Measurements from ENCODE around the gene SNAPC1. TPM values are rescaled to one million over a fixed set of nuclear protein-coding genes. Genes with fewer than 3 reads are reported as not detected.
"Not testable (repeated sequence)": the region's sequence is repeated elsewhere in the genome, so short reads cannot be mapped to it uniquely, and the experiment has no call there.

SNAPC1 gene
- total RNA-seq, 2 experiments from 2014 or later: 9.1 TPM

DNA sequence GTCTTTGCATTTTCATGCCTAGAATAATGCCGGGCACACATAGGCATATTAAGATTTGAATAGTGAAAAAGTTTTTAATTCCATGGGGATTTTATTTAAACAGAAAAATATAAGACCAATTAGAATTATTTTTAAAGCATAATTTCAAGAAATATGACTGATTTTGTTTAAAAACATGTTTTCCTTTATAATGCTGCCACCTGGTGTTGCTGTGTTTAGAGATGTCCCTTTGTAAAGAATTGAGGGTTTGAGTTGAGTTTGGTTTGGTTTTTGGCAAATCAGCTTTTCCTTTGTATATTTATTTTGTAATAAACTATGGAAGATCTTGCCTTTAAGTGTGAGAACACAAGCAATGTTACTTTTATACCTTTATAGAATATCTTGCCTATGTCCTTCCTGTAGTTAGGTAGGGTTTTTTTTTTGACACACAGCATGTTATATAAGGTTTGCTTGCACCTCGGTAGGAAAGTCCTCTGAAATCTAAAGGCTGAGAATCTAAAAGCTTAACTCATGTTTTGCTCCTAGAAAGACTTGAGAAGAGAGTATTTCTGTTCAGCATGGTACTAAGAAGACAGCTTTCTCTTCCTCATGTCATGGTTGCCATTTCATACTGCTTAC, 31.4 kb upstream of the SNAPC1 start:
- DNase-seq: no peak
- POLR2A ChIA-PET: no interaction called here

DNA sequence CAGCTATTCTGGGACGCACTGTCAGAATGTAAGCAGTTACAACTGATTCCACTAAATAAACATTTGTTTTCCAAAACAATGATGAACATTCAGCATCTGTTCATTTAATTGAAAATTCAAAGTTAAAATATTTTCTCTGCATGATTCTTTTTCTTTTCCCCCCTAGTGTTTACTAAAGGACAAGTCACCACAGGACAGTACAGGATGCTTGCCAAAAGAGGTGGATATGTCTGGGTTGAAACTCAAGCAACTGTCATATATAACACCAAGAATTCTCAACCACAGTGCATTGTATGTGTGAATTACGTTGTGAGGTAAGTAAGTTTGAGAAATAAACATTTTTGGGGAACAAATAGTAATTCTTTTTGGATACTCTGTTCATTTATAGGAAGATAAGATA, 28.2 kb upstream of the SNAPC1 start:
- intact Hi-C loops (cut with micrococcal nuclease): loop anchor here (2.0 kb wide), 1 partner anchor 15 kb away; no protein-coding TSS in a partner anchor
- CTCF ChIA-PET: interaction anchor here (1.3 to 1.7 kb wide), 3 partner anchors 9 to 104 kb away, joined by 3 to 5 read pairs (median 4); no protein-coding TSS in a partner anchor
- Mint-ChIP-seq H3K36me3 (peaks cover 80% of the 10 kb centered on the region), H3K27ac (no peak overlapping the region), H3K27me3 (no peaks in the 10 kb centered on the region), H3K4me1 (ENCODE audit: low read depth) (peaks cover 34% of the 10 kb centered on the region), H3K9me3 (no peaks in the 10 kb centered on the region), H3K4me3 (no peak overlapping the region)
- no peak for DNase-seq
- POLR2A ChIA-PET: interaction anchor here (1.4 kb wide), 1 partner anchor 8 kb away, joined by 3 read pairs; no protein-coding TSS in a partner anchor

More for the DNA sequence above, 31.4 kb upstream of the SNAPC1 start:
- Mint-ChIP-seq H3K27me3 (no peaks in the 10 kb centered on the region), H3K36me3 (peaks cover 85% of the 10 kb centered on the region), H3K27ac (peak overlapping the region; percentile 28), H3K4me1 (ENCODE audit: low read depth) (peaks cover 51% of the 10 kb centered on the region), H3K4me3 (no peak overlapping the region), H3K9me3 (no peaks in the 10 kb centered on the region)
- intact Hi-C loops (cut with micrococcal nuclease): loop anchor here (2.0 kb wide), 1 partner anchor 270 kb away; no protein-coding TSS in a partner anchor
- CTCF ChIA-PET: interaction anchor here (0.7 to 3.2 kb wide), 7 partner anchors 12 to 269 kb away, joined by 3 to 16 read pairs (median 4); partner anchors contain the start of gene HIF1A

DNA sequence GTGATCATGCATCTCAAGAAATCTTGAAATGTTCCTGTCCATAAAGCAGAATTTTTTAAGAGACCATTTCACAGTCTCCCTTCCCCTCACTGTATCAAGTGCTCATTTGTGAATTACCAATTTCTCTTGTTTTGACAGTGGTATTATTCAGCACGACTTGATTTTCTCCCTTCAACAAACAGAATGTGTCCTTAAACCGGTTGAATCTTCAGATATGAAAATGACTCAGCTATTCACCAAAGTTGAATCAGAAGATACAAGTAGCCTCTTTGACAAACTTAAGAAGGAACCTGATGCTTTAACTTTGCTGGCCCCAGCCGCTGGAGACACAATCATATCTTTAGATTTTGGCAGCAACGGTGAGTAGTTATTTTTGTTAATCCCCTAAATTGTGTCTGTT, 25.5 kb upstream of the SNAPC1 start:
- intact Hi-C loops (cut with micrococcal nuclease): no loop called here
- H3K27me3 Mint-ChIP-seq: no peaks in the 10 kb centered on the region
- POLR2A ChIA-PET: interaction anchor here (0.7 kb wide), 1 partner anchor 19 kb away, joined by 3 read pairs; no protein-coding TSS in a partner anchor
- H3K9me3 Mint-ChIP-seq: no peaks in the 10 kb centered on the region
- H3K4me3 Mint-ChIP-seq: no peak overlapping the region
- no peak for DNase-seq
- CTCF ChIA-PET: no interaction called here
- H3K36me3 Mint-ChIP-seq: peaks cover 77% of the 10 kb centered on the region
- H3K4me1 Mint-ChIP-seq (ENCODE audit: low read depth): peaks cover 18% of the 10 kb centered on the region
- H3K27ac Mint-ChIP-seq: peak overlapping the region; percentile 54

DNA sequence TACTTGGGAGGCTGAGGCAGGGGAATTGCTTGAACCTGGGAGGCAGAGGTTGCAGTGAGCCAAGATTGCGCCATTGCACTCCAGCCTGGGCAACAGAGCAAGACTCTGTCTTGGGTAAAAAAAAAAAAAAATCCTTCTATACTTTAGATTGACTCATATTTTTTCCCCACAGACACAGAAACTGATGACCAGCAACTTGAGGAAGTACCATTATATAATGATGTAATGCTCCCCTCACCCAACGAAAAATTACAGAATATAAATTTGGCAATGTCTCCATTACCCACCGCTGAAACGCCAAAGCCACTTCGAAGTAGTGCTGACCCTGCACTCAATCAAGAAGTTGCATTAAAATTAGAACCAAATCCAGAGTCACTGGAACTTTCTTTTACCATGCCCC, 24.3 kb upstream of the SNAPC1 start:
- Mint-ChIP-seq H3K4me3 (no peak overlapping the region), H3K27me3 (no peaks in the 10 kb centered on the region), H3K27ac (peak overlapping the region; percentile 65), H3K36me3 (peaks cover 75% of the 10 kb centered on the region), H3K9me3 (no peaks in the 10 kb centered on the region), H3K4me1 (ENCODE audit: low read depth) (peaks cover 18% of the 10 kb centered on the region)
- intact Hi-C loops (cut with micrococcal nuclease): no loop called here
- ChIA-PET POLR2A (no interaction called here), CTCF (no interaction called here)
- DNase-seq: no peak

DNA sequence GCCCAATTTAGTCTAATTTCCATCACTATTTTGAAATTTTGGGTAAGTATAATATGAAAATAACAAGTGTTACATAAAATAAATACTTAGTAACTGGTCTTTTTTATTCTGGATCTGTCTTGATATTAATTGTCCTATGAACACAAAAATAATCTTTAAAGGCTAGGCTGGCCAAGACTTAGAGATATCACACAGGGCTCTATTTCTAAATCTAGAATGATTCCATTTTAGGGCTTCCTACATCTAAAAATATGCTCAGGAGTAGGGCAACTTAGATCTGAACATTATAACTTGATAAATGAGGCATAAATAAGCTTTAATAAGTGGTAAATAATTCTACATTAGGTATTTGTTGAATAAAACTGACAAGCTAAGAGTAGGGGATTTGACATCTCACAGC, 23.1 kb upstream of the SNAPC1 start:
- no peak overlapping the region for H3K27ac Mint-ChIP-seq

DNA sequence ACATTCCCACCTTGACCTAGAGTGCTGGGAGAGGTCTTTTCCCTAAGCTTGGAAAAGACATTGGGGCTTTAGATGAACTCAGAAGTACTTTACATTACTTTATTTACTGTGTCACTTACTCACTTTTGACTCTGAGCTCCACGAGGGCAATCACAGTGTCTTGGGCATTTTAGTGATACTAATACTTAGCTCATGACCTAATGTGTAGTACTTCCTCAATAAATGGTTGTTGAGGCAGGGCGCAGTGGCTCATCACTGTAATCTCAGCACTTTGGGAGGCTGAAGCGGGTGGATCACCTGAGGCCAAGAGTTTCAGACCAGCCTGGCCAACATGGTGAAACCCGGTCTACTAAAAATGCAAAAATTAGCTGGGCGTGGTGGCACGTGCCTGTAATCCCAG, 19.8 kb upstream of the SNAPC1 start:
- H3K36me3 Mint-ChIP-seq: peaks cover 67% of the 10 kb centered on the region
- POLR2A ChIA-PET: interaction anchor here (0.8 to 0.9 kb wide), 2 partner anchors 12 to 13 kb away, joined by 3 read pairs; no protein-coding TSS in a partner anchor
- intact Hi-C loops (cut with micrococcal nuclease): no loop called here
- H3K4me1 Mint-ChIP-seq (ENCODE audit: low read depth): peaks cover 4% of the 10 kb centered on the region
- H3K27ac Mint-ChIP-seq: no peak overlapping the region
- H3K27me3 Mint-ChIP-seq: no peaks in the 10 kb centered on the region
- H3K9me3 Mint-ChIP-seq: no peaks in the 10 kb centered on the region
- DNase-seq: no peak
- CTCF ChIA-PET: interaction anchor here (0.9 to 1.6 kb wide), 6 partner anchors 9 to 281 kb away, joined by 3 to 5 read pairs (median 4); no protein-coding TSS in a partner anchor
- no peak overlapping the region for H3K4me3 Mint-ChIP-seq

More for the DNA sequence above, 23.1 kb upstream of the SNAPC1 start:
- H3K9me3 Mint-ChIP-seq: no peaks in the 10 kb centered on the region
- ChIA-PET POLR2A (no interaction called here), CTCF (interaction anchor here (0.8 to 1.9 kb wide), 4 partner anchors 10 to 264 kb away, joined by 3 to 6 read pairs (median 4); no protein-coding TSS in a partner anchor)
- no peak for DNase-seq
- no peaks in the 10 kb centered on the region for H3K27me3 Mint-ChIP-seq
- peaks cover 71% of the 10 kb centered on the region for H3K36me3 Mint-ChIP-seq
- H3K4me1 Mint-ChIP-seq (ENCODE audit: low read depth): peaks cover 17% of the 10 kb centered on the region
- intact Hi-C loops (cut with micrococcal nuclease): no loop called here
- H3K4me3 Mint-ChIP-seq: no peak overlapping the region

DNA sequence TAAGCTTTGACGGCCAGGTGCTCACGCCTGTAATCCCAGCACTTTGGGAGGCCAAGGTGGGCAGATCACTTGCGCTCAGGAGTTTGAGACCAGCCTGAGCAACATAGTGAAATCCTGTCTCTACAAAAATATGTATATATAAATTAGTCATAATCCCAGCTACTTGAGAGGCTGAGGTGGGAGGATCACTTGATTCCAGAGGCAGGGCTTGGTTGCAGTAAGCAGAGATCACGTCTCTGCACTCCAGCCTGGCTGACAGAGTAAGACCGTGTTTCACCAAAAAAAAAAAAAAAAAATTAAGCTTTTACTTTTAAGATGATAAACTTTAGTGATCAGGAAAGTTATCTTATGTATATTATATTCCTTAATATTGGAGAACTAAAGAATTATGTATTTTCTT, 18.0 kb upstream of the SNAPC1 start:
- peaks cover 64% of the 10 kb centered on the region for H3K36me3 Mint-ChIP-seq
- no peak overlapping the region for H3K27ac Mint-ChIP-seq
- DNase-seq: no peak
- ChIA-PET POLR2A (interaction anchor here (1.1 kb wide), 1 partner anchor 40 kb away, joined by 3 read pairs; no protein-coding TSS in a partner anchor), CTCF (interaction anchor here (0.6 kb wide), 1 partner anchor 163 kb away, joined by 3 read pairs; no protein-coding TSS in a partner anchor)
- H3K27me3 Mint-ChIP-seq: no peaks in the 10 kb centered on the region
- intact Hi-C loops (cut with micrococcal nuclease): no loop called here
- peaks cover 4% of the 10 kb centered on the region for H3K4me1 Mint-ChIP-seq (ENCODE audit: low read depth)
- no peak overlapping the region for H3K4me3 Mint-ChIP-seq
- no peaks in the 10 kb centered on the region for H3K9me3 Mint-ChIP-seq

DNA sequence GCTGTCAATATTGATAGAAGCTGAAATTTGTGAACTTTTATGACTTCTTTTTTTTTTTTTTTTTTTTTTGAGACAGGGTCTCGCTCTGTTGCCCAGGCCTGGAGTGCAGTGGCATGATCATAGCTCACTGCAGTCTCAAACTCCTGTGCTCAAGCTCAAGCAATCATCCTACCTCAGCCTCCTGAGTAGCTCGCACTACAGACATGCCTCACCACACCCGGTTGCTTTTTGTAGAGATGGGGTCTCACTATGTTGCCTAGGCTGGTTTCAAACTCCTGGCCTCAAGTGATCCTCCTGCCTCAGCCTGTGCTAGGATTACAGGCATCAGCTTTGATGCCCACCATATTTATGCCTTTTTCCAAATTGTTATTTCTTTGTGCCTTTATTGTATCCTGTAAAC, 15.9 kb upstream of the SNAPC1 start:
- H3K4me3 Mint-ChIP-seq; H3K27ac Mint-ChIP-seq; H3K9me3 Mint-ChIP-seq; H3K27me3 Mint-ChIP-seq; DNase-seq; intact Hi-C loops (cut with micrococcal nuclease): not testable (repeated sequence)
- Mint-ChIP-seq H3K4me1 (ENCODE audit: low read depth) (peaks cover 16% of the 10 kb centered on the region), H3K36me3 (peaks cover 55% of the 10 kb centered on the region)
- ChIA-PET POLR2A (interaction anchor here (0.5 to 1.2 kb wide), 3 partner anchors 13 to 35 kb away, joined by 3 read pairs; no protein-coding TSS in a partner anchor), CTCF (interaction anchor here (0.7 to 1.1 kb wide), 2 partner anchors 16 to 21 kb away, joined by 3 read pairs; partner anchors contain the start of gene SNAPC1)

DNA sequence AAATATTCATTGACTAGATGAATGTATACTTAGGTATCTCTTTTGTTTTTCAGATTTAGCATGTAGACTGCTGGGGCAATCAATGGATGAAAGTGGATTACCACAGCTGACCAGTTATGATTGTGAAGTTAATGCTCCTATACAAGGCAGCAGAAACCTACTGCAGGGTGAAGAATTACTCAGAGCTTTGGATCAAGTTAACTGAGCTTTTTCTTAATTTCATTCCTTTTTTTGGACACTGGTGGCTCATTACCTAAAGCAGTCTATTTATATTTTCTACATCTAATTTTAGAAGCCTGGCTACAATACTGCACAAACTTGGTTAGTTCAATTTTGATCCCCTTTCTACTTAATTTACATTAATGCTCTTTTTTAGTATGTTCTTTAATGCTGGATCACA, 15.3 kb upstream of the SNAPC1 start:
- no peaks in the 10 kb centered on the region for H3K9me3 Mint-ChIP-seq
- no peak for DNase-seq
- H3K36me3 Mint-ChIP-seq: peaks cover 51% of the 10 kb centered on the region
- no peak overlapping the region for H3K27ac Mint-ChIP-seq
- ChIA-PET POLR2A (interaction anchor here (0.5 to 1.2 kb wide), 2 partner anchors 26 to 36 kb away, joined by 3 read pairs; no protein-coding TSS in a partner anchor), CTCF (interaction anchor here (0.7 to 0.8 kb wide), 2 partner anchors 21 to 94 kb away, joined by 3 to 4 read pairs; no protein-coding TSS in a partner anchor)
- H3K4me3 Mint-ChIP-seq: no peak overlapping the region
- no peaks in the 10 kb centered on the region for H3K27me3 Mint-ChIP-seq
- intact Hi-C loops (cut with micrococcal nuclease): no loop called here
- H3K4me1 Mint-ChIP-seq (ENCODE audit: low read depth): peaks cover 20% of the 10 kb centered on the region

DNA sequence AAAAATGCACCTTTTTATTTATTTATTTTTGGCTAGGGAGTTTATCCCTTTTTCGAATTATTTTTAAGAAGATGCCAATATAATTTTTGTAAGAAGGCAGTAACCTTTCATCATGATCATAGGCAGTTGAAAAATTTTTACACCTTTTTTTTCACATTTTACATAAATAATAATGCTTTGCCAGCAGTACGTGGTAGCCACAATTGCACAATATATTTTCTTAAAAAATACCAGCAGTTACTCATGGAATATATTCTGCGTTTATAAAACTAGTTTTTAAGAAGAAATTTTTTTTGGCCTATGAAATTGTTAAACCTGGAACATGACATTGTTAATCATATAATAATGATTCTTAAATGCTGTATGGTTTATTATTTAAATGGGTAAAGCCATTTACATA, 14.9 kb upstream of the SNAPC1 start:
- H3K27ac Mint-ChIP-seq: no peak overlapping the region
- peaks cover 48% of the 10 kb centered on the region for H3K36me3 Mint-ChIP-seq
- intact Hi-C loops (cut with micrococcal nuclease): no loop called here

DNA sequence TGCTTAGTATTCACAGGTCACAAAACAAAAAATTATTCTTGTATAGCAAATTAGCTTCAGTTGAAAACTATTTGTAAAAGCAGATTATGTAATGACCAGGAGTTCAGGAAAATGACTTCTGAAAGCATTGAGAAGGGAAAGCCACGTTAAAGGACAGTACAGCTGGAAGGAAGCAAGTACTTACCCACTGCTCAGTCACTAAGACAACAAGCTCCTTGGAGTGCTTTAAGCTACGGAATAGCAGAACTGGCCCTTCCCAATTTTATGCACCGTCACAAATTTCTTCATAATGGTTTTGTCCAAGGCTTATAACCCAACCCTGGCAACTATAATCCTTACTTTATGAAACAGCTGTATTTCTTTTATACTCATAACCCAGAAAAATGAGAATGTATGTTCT, 13.0 kb upstream of the SNAPC1 start:
- peaks cover 22% of the 10 kb centered on the region for H3K4me1 Mint-ChIP-seq (ENCODE audit: low read depth)
- H3K9me3 Mint-ChIP-seq: no peaks in the 10 kb centered on the region
- H3K27ac Mint-ChIP-seq: no peak overlapping the region
- no peak overlapping the region for H3K4me3 Mint-ChIP-seq
- CTCF ChIA-PET: interaction anchor here (0.7 to 1.6 kb wide), 7 partner anchors 9 to 464 kb away, joined by 3 to 8 read pairs (median 4); partner anchors contain the start of gene SNAPC1
- intact Hi-C loops (cut with micrococcal nuclease): no loop called here
- H3K36me3 Mint-ChIP-seq: peaks cover 38% of the 10 kb centered on the region
- H3K27me3 Mint-ChIP-seq: no peaks in the 10 kb centered on the region
- DNase-seq: no peak
- POLR2A ChIA-PET: interaction anchor here (0.8 to 1.6 kb wide), 4 partner anchors 13 to 54 kb away, joined by 4 to 9 read pairs (median 8); partner anchors contain the start of genes HIF1A and SNAPC1

More for the DNA sequence above, 14.9 kb upstream of the SNAPC1 start:
- DNase-seq: no peak
- Mint-ChIP-seq H3K27me3 (no peaks in the 10 kb centered on the region), H3K9me3 (no peaks in the 10 kb centered on the region), H3K4me3 (no peak overlapping the region), H3K4me1 (ENCODE audit: low read depth) (peaks cover 22% of the 10 kb centered on the region)
- POLR2A ChIA-PET: interaction anchor here (1.2 kb wide), 1 partner anchor 27 kb away, joined by 3 read pairs; no protein-coding TSS in a partner anchor
- CTCF ChIA-PET: interaction anchor here (0.8 kb wide), 1 partner anchor 94 kb away, joined by 4 read pairs; no protein-coding TSS in a partner anchor

DNA sequence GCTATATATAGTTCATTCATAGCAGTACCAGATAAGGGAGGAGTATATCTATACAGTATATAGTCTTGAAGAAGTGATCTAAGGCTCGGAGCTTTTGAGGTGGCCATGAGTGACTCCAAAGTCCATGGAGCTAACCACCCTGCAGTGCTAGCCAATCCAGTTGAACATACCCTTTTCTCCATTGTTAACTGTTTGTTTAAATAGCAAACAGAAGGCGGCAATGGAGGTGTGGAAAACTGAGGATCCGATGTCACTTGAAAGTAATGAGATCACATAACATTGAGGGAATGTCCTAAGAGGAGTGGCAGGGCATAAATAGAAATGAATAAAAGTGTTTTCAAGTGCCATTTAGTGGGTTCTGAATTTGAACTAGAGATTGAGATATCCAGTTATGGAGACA, 12.4 kb upstream of the SNAPC1 start:
- DNase-seq: no peak
- peak overlapping the region; percentile 71 for H3K27ac Mint-ChIP-seq
- ChIA-PET POLR2A (interaction anchor here (1.2 to 1.6 kb wide), 4 partner anchors 12 to 271 kb away, joined by 5 to 9 read pairs (median 8); partner anchors contain the start of genes HIF1A and SNAPC1), CTCF (interaction anchor here (0.7 to 1.6 kb wide), 4 partner anchors 12 to 274 kb away, joined by 3 to 8 read pairs (median 4); partner anchors contain the start of gene SNAPC1)
- peaks cover 36% of the 10 kb centered on the region for H3K36me3 Mint-ChIP-seq
- no peaks in the 10 kb centered on the region for H3K27me3 Mint-ChIP-seq
- H3K9me3 Mint-ChIP-seq: no peaks in the 10 kb centered on the region
- H3K4me3 Mint-ChIP-seq: peak overlapping the region; percentile 85
- intact Hi-C loops (cut with micrococcal nuclease): no loop called here
- H3K4me1 Mint-ChIP-seq (ENCODE audit: low read depth): peaks cover 22% of the 10 kb centered on the region
